Stimulated activated CD4-positive, alpha-beta T cell treated with anti-CD3 and anti-CD28 coated beads, Interleukin-1b, Interleukin-23, amount 100 ng/mL, for 4 hours (primary cell): ENCODE measurements around the gene ME3.

Experiments used
- DNase-seq, 2 donors: peaks; one replicate each; pipeline ENCODE4 v3.0.0-alpha.2; 2020; ENCODE audit warnings: low read depth in 2 of 2

ME3 gene

DNA sequence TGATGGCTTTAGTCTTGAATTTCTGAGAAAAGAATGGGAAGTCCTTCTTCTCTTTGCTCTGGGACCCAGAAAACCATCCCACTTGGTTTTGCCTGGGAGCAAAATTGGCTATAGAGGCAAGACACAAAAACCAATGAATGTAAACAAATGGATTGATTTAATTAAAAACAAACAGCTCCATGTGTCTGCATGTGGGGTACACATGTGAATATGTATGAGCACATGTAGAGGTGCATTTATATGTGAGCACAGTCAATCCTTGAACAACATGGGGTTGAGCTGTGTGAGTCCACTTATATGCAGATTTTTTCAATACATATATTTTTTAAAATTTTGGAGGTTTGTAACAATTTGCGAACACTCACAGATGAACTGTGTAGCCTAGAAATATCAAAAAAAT lies 210.5 kb downstream of the ME3 start:
- no peak for DNase-seq

DNA sequence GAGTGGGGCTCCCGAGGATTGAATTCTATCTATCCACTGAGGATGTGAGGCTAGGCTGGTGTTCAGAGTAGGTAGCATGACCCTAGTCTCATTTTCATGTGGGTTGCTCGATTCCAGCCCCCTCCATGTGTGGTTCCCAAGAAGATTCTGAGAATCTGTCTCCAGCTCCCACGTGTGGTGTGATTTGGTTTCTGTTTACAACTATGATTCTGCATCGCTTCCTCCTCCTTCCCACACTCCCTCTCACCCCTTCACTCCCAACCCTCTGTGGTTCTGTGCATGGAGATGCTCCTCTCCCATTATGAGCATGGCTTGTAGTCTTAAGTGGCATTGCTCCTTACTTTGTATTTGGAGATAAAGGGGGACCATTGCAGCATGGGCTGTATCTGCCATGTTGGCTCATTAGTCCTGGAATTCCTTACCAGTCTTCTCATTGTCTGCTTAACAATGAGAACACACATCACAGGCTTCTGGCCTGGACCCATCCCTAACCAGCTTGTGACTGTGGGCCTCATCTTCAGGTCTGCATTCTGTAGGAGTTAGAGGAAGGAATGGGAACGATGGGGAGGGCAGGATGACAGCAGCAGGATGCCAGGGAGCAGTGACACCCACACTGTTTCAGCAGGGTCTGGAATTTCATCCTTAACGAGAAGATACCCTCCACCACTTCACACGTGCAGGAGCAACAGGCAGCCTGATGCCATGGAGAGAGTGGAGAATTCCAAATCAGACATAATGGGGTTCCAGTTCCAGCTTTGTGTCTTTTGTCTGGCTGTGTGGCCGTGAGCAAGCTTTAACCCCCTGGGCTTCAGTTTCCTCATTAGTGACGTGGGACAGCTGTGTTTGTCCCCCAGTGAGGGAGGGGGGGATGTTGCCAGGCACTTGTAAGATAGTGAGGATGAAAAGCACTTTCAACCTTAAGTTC lies 211.7 kb downstream of the ME3 start:
- DNase-seq, result no peak

DNA sequence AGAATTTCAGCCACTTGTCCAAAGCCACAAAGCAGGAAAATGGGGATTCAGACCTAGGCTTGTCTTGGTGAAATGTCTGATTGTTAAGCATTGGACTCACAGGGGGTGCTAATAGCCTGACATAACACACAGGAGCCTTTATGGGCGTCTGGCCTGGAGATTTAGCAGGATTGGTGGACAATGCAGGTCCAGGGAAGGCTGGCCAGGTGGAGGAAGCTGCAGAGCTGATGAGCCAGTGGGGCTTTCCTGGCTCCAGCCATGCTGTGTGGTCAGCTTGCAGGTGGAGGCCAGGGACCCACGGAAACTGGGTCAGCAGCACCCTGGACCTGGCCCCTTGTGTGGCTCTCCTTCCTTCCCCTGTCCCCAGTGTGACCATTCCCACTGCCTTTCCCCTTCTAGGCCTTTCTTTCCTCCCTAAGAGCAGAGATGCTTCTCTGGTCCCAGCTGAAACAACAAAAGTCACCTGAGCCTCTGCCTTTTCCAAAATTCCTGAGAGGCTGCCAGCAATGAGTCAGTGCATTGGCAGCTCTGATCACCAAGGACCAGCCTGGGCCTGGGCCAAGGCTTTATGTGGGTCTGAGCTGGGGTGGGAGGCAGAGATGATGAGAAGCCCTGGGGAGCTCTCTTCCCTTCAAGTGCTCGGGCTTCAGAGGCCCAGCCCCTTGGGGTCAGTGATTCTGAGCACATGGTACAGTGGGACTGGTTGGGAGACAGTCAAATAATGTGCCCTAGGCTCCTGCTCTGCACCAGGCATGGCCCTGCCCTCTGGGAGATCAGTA lies 212.5 kb downstream of the ME3 start:
- no peak for DNase-seq

DNA sequence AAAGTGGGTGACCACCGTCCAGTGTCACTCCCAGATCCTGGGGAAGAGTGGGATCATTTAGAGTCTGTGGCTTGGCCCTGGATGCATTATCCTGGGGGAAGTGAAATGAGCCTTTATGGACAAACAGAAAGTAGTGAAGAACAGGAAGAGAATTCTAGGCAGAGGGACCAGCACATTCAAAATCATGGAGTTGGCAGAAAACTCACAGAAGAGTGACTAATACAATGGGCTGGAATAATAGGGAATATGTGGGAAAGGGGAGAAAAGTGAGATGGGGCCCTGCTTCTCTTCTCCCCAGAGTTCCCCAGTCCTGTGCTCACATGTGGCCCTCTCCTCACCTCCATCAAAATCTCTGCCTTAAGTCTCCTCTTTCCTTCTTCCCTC lies 213.4 kb downstream of the ME3 start:
- no peak for DNase-seq

DNA sequence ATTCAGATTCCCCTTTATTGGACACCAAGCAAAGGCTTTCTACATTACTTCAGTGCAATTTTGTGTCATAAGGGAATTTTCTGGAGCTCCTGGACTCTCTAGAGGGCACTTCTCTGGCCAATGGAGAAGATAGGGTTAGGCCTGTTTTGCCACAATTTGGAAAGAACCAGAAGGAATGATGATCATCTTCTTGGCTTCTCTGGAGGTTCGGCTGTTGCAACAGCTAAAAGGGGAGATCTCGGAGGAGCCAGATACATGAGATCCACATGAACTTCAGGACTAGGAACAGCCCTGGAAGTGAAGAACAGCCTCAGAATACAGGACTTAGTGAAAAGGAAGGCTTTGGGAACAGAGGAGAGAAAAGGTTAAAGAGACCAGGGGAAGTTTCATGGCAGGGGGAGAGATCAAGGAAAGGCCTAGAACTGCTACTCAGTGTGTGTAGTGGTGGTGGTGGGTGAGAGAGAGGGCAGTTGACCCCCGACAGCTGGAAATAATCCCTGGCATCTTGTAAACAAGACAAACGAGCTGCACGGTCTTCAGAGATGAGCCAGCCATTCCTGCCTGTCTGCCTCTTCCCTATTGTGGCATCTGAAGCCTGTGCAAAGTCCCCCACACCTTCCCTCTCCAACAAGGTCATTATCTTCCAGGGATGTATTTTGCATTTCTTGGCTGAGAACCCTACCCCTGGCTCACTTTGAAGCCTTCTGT lies 214.0 kb downstream of the ME3 start:
- no peak for DNase-seq

DNA sequence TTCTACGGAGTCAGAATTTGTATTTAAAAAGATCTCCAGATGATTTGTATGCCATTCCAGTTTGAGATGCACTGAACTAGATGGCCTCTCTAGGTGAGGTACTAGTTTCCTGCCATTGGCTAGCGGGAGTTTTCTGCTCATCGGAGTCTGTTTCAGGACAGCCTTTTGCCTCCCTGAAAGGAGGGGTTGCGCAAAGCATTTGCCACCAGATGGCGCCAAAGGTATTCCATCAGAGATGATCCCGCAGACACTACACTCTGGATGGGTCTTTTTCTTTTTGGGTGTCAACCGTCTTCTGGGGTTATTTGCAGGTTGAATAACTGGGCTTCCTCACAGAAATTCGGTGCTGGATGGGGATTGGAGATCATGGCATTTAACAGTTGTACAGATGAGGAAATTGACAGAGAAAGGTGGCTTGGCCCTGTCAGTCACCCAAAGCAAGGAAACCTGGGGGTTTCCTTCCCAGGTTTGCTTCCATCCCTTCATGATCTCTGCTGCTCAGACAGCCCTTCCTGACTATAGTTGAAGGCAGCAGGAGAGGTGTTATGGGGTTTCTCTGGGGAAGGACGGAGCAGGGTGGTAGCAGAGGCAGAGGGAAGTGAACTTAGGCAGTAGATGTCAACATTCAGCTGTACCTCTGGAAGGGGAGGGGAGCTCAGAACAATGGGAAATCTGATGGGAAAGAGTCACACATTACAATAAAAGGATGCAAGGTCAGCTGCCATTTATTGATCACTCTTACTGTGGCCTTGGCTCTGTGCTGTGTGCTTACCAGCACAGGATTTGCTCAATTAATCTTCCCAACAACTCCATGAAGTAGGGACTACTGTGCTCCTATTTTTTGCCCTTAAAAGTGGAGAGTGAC lies 216.1 kb downstream of the ME3 start:
- peak; percentile 70 to 74 for DNase-seq

DNA sequence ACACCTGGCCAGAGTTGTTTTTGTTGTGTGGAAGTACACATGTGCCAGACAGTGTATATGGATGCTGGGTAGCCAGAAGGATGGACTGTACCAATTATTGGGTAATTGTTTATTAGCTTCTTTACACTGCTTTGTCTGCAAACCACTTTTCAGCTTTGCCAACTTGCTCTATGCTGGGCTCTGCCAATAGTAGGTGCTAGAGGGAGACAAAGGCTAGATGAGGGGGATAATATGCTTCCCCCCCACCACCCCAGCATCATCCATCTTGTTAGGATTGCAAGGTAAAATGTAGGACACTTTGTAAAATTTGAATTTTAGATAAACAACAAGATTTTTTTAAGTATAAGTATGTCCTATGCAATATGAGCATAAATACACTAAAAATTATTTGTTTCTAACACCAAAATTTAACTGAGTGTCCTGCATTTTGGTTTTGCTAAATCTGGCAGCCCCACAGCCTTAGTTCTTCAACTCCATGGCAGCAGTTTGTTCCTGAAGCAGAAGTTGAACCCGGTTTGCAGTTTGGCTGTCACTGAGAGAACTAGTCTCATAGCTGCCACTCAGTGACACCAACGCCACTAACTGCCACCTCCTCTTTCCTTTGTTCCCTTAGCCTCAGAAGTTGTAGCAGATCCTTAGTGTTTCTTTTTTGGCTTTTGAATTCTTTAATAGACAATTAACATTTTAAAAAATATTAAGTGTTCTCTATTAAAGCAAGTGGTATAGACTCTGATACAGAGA lies 219.0 kb downstream of the ME3 start:
- no peak for DNase-seq

DNA sequence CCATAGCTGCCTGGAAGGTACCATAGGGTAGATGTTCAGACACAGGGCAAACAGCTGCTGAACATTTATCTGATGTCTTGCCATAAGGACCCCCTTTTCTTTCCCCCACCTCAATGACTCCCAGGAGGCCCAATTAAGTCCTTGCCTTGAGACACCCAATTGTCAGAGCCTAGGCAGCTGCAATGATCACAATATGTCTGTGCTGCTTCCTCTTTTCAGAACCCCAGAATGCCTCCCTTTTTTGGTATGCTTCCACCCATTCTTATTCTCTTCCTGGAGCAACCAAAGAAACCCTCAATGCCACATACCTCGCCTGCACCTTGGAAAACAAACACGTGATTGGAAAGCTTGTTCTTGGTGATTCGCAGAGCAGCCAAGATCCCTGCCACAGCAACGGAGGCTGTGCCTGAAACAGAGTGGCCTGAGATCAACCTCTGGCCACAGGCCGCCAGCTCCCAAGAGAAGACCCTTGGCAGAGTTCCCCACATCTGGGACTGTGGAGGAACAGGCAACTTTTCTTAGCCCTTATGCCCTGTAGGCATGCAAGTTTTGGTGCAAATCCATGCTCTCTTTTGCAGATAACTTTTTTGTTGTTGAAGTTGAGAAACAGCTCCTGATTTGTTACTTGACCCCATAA lies 222.3 kb downstream of the ME3 start:
- no peak for DNase-seq

DNA sequence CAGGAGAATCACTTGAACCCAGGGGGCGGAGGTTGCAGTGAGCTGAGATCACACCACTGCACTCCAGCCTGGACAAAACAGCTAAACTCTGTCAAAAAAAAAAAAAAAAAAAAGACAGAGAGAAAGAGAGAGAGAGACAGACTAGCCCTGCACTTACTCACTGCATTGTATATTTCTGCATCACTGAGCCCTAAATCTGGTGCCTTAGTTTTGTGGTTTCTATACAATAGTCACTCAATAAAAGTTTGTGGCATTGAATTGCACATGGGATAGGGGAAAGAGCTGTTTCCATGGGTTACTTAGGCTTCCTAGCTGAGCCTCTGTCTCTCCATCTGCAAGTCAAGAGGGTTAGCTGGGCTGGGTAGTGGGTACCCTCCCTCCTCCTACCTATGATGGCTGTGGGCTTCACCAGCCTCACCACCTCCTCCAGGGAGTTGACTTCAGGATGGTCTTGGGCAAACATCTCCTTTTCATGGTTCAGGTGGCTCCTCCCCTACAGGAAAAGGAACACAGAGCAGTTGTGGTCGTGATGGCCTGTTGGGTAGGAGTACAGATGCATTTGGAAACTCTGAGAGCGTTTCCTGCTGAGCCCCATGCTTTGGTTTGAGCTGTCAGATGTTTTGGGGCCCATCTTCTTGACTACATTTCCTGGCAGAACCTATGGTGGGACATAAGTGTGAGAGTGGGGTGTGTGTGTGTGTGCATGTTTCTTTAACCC lies 224.5 kb downstream of the ME3 start:
- no peak for DNase-seq

DNA sequence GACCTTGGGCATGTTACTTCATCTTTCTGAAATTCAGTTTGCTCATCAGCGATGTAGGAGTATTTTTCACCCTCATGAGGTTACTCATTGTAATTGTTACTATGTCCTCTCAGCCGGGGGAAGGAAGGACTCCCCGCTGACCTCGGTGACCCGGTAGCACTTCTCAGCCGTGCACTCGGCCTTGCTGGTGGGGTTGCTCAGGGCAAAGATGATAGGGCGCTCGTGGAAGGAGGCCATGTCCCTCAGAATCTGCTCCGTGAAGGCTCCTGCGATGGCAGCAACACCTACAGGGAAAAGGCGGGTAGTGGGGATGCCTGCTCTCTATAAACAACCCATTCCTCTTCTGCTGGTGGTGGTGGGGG lies 225.5 kb downstream of the ME3 start:
- no peak for DNase-seq

DNA sequence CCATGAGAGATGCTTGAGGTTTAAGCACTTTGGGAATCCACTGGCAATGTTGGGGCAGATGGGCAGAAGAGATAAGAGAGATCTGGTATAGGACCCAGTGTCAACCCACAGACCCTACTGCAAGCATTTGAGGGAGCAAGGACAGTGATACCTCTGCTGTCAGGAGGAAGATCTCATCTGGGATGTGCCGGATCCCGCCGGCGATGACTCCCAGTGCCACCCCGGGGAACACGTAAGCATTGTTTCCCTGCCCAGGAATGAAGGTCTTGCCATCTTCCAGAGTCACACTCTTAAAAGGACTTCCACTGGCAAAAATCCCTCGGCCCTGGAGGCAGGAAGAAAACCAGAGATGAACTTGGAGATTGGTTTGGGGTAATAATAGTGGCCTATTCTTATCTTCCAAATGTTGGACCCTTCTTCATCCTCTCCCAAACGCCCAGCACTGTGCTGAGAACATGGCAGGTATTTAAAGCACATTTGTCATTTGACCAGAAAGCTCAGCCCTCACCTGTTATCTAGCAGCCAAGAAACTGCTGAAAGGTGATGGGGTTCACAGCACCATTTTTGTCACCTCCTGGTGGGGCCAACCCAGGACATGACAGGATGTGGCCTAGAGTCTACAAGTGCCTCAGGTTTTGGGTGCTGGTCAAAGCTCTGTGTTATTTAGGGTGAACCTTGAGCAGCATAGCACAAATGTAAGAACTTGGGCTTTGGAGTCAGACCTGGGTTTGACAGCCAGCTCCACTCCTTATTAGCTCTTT lies 226.1 kb downstream of the ME3 start:
- no peak for DNase-seq

DNA sequence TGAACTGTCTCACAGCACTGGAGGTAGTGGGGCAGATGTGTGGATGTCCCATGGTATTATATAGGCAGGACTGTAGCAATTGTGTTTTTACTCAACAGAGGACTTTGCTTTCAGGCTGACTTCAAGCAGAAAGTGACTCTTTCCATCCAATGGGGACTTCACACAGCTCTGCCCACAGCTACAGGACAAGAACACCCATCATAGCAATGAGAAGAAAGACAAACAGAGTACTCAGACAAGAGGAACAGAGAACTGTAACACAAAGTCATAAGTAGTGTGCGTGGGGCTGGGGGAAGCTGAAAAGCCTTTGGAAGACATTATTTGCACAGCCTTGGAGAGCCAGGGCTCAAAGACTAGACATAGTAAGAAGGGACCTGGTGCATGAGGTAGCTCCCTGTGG lies 227.4 kb downstream of the ME3 start:
- no peak for DNase-seq

DNA sequence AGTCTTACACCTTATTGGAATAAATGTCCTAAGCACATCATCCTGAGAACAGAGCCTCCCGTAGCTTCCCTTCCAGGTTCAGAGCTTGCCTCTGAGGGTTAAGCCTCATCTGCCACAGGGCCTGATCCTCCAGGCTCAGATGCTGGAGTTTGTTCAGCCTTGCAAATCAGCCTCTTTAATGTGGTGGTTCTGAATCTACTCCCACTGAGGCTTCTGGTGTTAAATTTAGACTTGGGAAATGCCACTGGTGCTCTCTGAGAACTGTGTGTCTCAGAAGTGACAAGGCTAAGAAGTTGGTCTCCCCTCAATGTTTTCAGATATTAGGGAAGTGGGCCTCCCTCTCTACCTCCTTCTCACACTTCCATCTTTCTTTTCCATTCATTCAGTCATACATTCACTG lies 229.0 kb downstream of the ME3 start:
- no peak for DNase-seq

DNA sequence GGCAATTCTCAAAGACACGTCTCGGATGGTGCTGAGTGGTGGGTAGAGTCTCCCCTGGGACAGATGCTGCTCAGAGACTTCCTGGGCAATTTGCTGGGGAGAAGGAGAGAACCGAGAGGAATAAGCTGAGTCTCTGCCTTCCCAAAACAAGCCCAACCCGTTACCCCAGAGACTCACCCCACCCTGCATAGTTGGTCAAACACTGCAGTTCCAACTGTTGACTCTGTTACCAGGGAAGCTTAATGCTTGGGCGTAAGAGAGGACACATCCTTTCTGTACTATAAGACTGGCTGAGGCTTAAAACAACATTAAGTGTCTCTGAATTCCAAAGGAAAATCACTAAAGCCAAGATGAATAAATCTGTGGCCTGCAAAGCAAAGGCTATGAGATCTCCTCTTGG lies 229.6 kb downstream of the ME3 start:
- DNase-seq, result no peak

DNA sequence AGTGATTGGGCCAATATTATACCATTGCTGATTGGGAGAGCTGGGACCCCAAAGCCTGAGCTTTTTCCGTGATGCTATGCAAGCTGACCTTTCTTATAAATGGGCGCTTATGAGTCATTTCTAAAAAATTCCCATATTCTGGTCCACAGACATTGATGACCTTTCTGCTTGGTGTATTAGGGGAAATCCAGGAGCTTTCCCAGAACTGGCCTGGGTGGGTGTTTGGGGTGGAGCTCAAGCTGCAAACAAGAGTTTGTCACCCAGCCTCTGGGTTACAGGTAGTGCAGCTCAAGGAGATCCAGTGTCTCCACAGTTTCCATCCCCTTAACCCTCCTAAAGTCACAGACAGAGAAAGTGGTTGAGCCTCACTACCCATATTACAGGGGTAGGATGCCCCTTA lies 230.0 kb downstream of the ME3 start:
- DNase-seq, result no peak

DNA sequence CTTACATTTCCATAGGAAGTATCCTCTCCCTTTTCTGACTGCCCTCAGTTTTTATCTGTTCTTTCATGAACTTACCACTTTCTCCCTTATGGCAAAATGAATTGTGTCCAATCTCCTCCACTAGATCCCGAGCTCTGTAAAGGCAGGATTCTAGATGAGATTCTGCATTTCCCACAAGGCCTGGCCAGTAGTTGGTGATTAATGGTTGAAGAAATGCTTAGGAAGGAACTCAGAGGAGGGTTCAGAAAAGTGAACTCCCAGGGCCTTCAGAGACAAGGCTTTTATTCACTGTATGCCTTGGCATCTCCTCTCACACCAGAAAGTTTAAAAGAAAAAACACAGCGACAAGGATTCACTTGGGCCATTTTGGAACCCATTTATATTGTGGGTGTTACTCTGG lies 231.6 kb downstream of the ME3 start:
- DNase-seq, result no peak

DNA sequence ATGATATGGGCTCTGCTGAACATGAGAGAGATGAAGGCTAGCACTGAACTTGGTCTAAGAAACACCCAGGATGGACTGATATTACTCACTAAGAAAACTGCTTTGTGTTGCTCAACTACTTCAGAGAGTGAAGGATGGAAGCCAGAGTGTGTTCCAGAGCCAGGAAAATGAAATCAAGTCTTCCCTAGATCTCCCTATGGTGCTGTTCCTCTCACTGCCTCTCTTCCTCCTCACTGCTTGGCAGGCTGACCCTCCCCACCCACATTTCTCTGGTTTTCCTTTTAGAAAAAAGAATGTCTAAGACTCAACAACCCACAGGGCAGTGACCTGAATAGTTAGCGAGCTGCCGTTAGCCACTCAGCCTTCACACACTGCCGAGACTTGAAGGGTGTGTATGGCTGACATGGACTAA lies 232.1 kb downstream of the ME3 start:
- DNase-seq, result no peak

DNA sequence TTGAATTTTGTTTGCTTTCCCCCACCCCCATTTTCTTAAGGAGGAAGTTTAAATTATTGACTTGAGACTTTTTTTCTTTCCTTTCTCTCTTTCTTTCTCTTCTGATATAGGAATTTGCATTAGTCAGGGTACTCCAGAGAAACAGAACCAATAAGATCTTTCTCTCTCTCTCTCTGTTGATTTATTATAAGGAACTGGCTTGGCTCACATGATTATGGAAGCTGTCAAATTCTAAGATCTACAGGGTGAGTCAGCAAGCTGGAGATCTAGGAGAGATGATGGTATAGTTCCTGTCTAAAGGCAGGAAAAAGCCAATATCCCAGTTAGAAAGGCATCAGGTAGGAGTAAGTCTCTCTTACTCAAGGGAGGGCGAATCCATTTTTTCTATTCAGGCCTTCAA lies 233.7 kb downstream of the ME3 start:
- DNase-seq, result no peak

DNA sequence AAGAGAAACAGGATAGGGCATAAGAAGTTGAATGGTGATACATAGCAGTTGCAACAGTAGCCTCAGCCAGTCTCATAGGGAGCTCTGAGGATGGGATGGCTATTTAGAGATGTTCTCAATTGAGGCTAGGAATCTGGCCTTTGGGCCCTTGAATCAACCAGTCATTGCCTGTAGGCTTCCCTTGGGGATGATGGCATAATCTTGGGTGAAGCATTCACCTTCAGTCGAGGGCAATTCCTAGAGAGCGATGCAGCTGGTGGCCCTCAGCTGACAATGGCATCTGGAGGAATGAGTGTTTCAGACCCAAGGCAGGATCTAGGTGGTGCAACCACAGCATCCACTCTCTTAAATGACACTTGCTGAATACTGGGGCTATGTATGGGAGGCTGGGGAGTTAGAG lies 236.7 kb downstream of the ME3 start:
- DNase-seq, result no peak
